ENCODE data around the gene ZNF550.

Gene ZNF550

DNA sequence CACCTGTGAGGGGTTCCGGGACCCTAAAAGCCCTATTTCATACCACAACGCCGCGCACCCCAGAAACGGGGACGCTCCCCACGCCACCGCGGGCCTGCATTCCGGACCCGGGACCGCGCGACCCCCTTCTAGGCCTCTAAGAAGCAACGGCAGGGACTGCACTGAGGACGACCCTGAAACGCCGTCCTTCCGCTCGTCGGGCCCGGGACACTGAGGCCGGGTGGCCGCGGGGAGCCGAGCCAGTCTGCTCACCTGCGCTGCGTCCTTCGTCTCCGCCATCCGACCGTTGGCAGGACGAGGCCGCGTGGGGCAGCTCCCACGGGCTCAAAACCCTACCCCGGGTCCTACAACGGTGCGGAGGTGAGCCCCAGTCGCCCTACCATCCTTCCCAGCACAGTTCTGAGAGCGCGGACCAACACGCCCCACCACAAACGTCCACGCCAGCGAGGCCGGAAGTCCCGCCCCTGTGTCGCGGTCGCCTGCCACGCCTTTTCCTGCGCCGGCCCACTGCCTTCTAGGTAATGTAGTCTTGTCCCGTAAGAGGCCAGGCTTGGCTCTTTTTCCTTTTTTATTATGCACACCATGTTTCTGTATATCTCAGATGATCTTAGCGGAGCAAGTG is at the start of gene ZNF550:
ZNF550 (minus strand) TSS at position 460 of the 622 bp plus-strand sequence; CDS start at position 279, 181 bp downstream.
- DNase-seq (ENCODE audit: low read depth in 2 of 2): peak; percentile 78 to 81

DNA sequence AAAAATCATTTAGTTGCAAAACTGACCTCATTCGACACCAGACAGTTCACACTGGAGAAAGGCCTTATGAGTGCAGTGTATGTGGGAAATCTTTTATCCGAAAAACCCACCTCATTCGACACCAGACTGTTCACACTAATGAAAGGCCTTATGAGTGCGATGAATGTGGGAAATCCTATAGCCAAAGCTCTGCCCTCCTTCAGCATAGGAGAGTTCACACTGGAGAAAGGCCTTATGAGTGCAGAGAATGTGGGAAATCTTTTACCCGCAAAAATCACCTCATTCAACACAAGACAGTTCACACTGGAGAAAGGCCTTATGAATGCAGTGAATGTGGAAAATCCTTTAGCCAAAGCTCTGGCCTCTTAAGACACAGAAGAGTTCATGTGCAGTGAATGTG is 47.3 kb upstream of the ZNF550 start:
- DNase-seq (ENCODE audit: low read depth in 2 of 2): no peak

GRCh38 chr19:57599761-57600383 is 40.2 kb upstream of the ZNF550 start, which contains the start of gene ZNF530:
ZNF530 (plus strand) TSS chr19:57599885; CDS start chr19:57604346, 4,461 bp downstream.
- peak; percentile 72 to 76 for DNase-seq (ENCODE audit: low read depth in 2 of 2)

DNA sequence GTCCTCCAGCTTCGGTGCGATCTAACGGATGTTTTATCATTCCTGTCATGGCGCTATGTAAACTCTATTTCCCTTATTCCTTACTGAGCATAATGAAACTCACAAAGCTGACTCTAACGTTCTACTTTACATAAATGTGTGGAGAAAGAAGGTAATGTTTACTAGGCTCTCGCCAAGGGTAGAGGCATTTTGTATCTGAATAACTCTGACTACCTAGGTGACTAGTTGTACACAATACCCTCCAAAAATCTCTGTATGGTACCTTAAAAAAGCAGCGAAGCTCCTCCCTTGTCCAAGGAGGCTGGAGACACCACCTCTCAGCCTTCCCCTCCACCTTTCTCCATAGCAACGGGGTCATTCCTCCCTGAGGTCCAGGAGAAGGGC is 39.7 kb upstream of the ZNF550 start:
- no peak for DNase-seq (ENCODE audit: low read depth in 2 of 2)

- no peak for DNase-seq (ENCODE audit: low read depth in 2 of 2)
Measured at GRCh38 chr19:57587529-57587928, 27.9 kb upstream of the ZNF550 start.

- peak; percentile 78 to 84 for DNase-seq (ENCODE audit: low read depth in 2 of 2)
Measured at GRCh38 chr19:57583521-57584416, 24.1 kb upstream of the ZNF550 start, which contains the start of gene ZIK1. ZIK1 (plus strand) TSS chr19:57584145; CDS start chr19:57584357, 212 bp downstream.

DNA sequence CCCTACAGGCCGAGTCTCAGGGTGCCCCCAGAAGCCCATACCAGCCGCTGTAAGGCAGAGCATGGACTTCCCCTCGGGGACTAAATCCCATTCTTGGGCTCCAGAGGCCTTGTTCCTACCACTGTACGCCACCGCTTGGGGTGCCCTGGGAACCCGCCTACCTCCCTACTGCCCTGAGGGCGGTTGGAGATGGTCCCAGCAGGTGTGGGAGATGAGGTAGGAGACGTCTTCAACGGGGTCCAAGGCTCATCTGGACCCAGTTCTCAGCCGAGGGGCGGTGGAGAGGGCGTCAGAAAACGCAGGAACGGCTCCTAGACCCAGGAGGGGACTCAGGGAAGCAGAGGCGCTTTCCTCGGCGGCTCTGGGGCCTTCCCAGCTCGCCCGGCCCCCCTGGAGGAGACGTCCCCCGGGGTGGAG is 23.4 kb upstream of the ZNF550 start:
- no peak for DNase-seq (ENCODE audit: low read depth in 2 of 2)

DNA sequence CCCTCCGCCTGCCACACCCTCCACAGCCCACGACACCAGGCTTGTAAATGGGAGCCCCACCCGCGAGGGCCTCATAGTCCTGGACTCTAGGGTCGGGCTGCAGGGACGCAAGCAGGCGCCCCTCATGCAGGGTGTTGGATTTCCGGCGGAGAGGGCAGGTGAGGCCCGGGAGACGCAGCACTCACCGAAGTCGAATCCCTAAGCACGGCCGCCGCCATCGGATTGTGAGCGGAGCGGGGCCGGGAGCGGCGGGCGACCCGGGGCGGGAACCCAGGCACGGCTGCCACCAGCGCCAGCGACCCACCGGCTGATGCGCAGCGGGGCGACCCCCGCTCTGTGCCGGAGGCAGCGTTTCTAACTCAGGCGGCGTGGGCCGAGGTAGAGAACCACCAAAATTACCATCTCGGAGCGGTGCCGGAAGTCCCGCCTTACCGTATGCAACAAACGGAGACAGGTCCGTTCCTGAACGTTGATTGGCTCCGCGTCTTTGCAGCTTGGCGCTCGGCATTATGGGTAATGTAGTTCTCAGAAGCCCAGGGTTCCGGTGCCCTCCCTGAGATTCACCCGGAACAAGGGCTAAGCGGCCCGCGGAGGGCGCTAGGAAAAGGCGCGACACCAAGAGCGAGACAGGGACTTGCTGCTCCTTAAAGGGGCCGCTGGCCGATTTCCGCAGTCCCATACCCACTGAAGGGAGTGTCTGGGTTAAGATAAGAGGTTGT is 19.0 kb upstream of the ZNF550 start, which contains the start of gene ZNF416:
ZNF416 (minus strand) TSS at position 425 of the 719 bp plus-strand sequence; CDS start at position 218, 207 bp downstream.
- peak; percentile 87 to 95 for DNase-seq (ENCODE audit: low read depth in 2 of 2)

- no peak for DNase-seq (ENCODE audit: low read depth in 2 of 2)
Measured at GRCh38 chr19:57576661-57577060, 17.0 kb upstream of the ZNF550 start.

DNA sequence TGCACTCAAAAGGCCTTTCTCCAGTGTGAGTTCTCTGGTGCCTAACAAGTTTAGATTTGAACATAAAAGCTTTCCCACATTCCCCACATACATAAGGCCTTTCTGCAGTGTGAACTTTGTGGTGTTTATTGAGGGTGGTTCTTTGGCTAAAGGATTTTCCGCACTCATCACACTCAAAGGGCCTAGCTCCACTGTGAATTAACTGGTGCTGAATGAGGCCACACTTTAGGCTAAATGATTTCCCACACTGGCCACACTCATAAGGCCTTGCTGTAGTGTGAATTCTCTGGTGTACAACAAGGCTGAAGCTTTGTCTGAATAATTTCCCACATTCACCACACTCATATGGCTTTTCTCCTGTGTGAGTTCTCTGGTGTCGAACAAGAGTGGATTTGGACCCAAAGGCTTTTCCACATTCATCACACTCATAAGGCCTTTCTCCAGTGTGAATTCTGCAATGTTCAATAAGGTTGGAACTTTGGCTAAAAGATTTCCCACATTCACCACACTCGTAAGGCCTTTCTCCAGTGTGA is 12.8 kb upstream of the ZNF550 start:
- no peak for DNase-seq (ENCODE audit: low read depth in 2 of 2)

GRCh38 chr19:57570707-57571106 is 11.0 kb upstream of the ZNF550 start:
- no peak for DNase-seq (ENCODE audit: low read depth in 2 of 2)

DNA sequence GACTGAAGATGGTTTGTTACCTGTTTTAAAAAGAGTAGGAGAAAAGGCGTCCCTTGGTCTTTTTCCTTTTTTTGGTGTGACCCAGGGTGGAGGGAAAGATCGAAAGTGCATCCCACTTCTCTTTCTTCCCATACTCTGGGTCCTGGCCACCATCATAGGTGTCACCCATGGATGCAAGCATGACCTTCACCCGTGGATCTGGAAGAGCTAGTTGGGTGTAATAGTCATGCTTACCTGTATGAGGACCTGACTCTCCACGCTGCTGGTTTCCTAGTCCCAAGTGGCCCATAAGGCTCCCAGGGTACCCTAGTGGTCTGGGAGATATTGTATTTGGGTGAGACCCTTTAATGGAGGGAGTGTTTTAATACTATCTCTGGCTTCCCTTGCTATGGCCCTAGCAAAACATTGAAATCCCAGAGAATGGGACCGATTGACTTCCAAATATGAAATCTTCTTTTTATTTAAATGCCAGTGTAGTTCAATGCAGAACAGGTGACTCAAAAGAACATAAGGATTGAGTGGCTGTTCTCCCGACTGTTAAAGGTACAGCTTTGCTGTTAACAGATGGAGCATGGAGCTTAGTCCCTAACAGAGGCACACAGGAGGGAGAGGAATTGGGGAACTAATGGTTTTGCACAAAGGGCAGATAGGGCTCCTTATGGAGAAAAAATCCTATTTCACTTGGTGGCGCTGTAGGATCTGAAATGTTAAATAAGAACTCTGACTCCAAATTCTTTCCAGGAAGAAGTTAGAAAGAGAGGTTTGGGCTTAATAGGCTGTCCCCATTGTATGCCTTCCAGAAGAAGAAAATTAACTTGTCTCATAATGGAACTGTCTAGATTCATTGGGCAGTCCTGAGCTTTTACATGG is 7.0 kb upstream of the ZNF550 start:
- no peak for DNase-seq (ENCODE audit: low read depth in 2 of 2)

GRCh38 chr19:57563547-57563946 is 3.9 kb upstream of the ZNF550 start:
- no peak for DNase-seq (ENCODE audit: low read depth in 2 of 2)

DNA sequence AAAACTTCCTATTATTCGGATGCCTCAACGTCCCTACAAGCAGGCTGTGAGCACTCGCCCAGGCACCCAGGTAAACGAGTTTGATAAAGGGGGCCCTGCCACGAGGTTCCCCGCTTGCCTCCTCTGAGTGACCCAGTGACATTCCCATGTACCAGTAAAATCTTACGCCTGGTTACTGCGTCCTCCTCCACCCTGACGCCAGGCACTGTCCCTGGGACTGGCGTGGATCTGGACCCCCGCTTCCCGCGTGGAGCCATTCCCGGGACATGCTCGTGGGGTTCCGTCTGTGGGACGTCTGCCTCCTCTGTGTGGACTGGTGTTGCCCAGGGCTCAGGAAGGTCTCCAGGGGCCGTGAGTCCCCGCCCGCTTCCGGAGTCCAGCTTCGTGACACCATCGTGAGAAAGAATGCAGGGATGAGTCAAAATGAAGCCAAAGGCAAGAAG is 407 bp upstream of the ZNF550 start:
- no peak for DNase-seq (ENCODE audit: low read depth in 2 of 2)

GRCh38 chr19:57559008-57559403 is 657 bp downstream of the ZNF550 start:
- DNase-seq (ENCODE audit: low read depth in 2 of 2): no peak

GRCh38 chr19:57558525-57558924 is 1.1 kb downstream of the ZNF550 start:
- DNase-seq (ENCODE audit: low read depth in 2 of 2): no peak

DNA sequence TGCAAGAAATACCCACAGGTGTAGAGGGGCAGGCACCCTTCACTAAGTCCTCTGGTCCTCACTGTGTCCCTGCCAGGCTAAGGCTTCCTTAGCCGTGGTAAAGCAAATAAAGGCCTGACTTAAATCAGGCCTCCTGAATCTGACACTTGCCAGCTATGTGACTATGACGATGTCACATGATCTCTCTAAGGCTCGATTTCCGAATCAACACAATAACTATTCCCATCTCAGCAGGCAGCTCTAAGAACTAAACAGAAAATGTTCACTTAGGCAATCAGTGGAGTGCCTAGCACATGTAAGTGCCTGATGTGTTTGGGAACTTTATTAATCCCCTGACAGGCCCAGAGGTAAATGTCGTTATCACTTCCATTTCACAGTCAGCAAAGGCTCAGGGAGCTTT is 2.0 kb downstream of the ZNF550 start:
- DNase-seq (ENCODE audit: low read depth in 2 of 2): no peak

- DNase-seq (ENCODE audit: low read depth in 2 of 2): no peak
Measured at GRCh38 chr19:57552432-57552831, 7.2 kb downstream of the ZNF550 start.

- no peak for DNase-seq (ENCODE audit: low read depth in 2 of 2)
Measured at GRCh38 chr19:57546513-57546912, 13.2 kb downstream of the ZNF550 start.

DNA sequence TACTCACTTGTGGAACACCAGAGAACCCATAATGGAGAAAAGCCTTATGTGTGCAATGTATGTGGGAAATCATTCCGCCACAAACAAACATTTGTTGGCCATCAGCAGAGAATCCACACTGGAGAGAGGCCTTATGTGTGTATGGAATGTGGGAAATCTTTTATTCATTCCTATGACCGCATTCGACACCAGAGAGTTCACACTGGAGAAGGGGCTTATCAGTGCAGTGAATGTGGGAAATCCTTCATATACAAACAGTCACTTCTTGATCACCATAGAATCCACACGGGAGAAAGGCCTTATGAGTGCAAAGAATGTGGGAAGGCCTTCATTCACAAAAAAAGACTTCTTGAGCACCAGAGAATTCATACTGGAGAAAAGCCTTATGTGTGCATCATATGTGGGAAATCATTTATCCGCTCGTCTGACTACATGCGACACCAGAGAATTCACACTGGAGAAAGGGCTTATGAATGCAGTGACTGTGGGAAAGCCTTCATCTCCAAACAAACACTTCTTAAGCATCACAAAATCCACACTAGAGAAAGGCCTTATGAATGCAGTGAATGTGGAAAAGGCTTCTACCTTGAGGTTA is 21.6 kb downstream of the ZNF550 start:
- DNase-seq (ENCODE audit: low read depth in 2 of 2): no peak

All from activated CD8-positive, alpha-beta memory T cell treated with anti-CD3 and anti-CD28 coated beads for 4 hours (primary cell).